ENCODE results near the gene WNT9A.

Gene WNT9A

DNA sequence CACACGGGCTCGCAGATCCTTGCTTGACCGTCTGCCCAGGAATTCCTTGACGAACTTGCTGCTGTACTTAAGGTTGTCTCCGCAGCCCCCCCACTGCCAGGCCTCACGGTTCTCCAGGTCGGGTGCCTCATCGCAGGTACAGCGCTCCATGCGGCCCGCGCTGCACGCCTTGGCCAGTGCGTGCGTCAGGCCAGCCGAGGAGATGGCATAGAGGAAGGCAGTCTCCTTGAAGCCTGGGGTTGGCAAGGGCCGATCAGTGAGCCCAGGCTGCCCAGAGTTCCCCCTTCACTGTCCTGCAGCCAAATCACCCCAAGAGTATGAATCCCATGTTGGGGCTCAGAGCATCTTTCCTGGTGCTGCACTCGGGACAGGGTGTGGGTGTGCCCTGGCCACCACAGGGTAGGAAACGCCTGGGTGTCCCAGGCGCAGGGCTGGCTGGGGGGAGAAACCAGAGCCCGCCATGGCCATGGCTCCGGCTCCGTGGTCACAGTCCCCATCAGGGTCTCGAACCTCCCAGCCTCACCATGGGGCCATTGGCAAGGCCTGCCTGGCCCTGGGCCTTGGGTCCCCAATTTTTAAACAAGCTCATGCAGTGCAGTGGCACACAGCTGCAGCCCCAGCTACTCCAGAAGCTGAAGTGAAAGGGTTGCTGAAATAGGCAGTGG lies 23.4 kb downstream of the WNT9A start:
- DNase-seq, result no peak

DNA sequence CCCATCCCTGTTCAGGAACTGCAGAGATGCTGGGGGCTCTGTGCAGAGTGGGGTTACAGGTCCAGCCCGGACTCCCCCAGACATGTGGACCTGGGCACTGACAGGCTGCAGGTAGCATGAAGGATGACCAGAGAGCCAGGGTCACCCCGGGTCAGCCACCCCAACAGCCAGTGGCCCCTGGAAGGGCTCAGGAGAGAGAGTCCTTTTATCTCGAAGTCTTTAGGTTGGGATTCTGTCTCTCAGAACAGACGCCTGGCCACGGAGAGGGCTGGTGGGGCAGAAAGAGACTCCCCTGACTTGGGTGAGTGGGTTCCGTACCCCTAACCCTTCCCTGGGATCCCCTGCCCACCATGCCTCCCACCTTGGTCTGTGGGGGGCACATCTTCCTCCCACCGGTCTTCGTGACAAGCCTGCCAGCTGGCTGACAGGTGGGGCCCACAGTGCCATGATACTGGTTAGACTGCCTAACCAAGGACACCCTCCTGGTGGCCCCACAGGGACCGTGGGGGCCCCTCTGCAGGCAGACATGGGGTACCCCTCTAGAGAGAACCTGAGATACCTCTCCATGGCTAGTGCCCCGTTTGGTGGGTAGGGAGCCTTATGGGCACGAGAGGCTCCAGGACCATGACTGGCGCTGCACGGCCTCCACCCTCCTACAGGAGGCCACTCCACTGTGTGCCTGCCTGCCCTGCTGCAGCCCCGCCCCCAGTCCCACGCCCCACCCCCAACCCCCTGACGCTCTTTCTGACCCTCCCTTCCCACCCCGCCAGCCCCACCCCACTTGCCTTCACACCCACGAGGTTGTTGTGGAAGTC lies 24.2 kb downstream of the WNT9A start:
- DNase-seq, result no peak

GRCh38 chr1:227922501-227923352 lies 25.0 kb downstream of the WNT9A start:
- DNase-seq, result no peak

- DNase-seq, result no peak
Observed at GRCh38 chr1:227921461-227922185, 26.1 kb downstream of the WNT9A start.

- DNase-seq, result no peak
Observed at GRCh38 chr1:227920896-227921295, 26.8 kb downstream of the WNT9A start.

DNA sequence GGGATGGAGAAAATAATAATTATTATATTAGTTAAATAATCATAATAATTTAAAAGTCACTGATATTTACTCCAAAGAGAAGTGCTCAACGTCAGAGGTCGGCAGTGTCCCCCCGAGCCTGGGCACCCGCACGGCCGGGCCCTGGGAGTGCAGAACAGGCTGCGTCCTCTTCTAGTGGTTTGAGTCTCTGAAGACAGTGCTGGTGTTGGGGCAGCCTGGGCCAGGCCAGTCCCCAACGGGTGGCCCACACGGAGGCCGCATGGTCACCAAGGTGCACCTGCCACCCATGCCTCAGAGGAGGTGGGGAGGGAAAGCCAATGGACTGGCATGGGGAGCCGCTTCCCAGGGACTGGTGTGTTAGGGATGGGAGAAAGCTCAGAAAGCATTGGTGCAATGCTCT lies 27.3 kb downstream of the WNT9A start:
- DNase-seq, result no peak

GRCh38 chr1:227919906-227920305 lies 27.8 kb downstream of the WNT9A start:
- DNase-seq, result no peak

- no peak for DNase-seq
Observed at GRCh38 chr1:227918736-227919135, 29.0 kb downstream of the WNT9A start.

- DNase-seq, result no peak
Observed at GRCh38 chr1:227918083-227918700, 29.5 kb downstream of the WNT9A start.

DNA sequence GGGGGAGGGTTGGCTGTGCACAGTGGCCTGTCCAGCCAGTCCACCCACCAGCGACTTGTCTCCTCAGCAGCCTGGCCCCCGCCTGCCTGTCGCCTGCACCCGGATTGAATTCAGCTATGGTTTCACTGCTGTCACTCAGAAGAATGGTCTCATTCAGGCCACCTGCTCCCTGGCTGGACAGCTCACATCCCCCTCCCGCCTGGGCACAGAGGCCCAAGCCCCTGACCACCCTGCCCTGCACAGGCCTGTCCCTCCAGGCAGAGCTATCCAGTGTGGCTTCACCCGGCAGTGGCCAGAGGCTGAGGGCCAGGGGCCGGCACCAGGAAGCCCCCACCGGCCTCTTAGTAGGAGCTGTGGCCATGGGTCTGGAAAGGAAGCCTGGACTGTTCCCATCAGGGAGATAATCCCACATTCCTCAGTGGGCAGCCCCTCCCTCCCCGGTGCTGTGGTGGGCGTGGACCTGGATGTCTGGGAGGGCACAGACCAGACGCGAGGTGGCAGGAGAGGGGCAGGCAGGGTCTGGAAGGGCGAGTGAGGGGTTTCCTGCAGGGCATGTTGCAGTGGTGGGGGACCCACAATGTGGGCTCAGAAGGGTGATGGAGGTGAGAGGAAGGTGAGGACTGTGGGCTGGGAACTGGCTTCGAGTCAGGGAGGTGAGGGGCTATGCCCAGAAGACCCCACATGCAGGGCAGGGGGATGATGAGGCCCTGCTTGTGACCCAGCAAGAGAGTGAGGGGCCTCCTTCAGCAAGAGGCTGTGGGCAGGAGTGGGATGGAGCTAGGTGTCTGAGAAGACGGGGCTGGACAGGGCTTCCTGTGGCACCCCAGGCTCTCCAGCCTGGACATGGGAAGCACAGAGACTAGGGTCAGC lies 30.4 kb downstream of the WNT9A start:
- DNase-seq, result no peak

DNA sequence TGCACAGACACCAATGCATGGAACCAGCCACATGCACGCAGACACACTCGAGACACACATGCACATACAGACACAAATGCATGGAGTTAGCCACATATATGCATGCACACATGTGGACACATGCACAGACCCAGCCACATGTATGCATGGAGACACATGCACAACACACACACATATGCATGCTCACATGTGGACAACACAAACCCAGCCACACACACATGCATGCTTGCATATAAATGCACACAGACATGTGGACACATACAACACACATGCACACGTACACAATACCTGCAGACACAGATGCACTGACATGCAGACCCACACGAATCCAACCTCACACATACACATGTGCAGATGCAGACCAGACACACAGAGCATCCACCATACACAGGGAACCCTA lies 31.1 kb downstream of the WNT9A start:
- no peak for DNase-seq

DNA sequence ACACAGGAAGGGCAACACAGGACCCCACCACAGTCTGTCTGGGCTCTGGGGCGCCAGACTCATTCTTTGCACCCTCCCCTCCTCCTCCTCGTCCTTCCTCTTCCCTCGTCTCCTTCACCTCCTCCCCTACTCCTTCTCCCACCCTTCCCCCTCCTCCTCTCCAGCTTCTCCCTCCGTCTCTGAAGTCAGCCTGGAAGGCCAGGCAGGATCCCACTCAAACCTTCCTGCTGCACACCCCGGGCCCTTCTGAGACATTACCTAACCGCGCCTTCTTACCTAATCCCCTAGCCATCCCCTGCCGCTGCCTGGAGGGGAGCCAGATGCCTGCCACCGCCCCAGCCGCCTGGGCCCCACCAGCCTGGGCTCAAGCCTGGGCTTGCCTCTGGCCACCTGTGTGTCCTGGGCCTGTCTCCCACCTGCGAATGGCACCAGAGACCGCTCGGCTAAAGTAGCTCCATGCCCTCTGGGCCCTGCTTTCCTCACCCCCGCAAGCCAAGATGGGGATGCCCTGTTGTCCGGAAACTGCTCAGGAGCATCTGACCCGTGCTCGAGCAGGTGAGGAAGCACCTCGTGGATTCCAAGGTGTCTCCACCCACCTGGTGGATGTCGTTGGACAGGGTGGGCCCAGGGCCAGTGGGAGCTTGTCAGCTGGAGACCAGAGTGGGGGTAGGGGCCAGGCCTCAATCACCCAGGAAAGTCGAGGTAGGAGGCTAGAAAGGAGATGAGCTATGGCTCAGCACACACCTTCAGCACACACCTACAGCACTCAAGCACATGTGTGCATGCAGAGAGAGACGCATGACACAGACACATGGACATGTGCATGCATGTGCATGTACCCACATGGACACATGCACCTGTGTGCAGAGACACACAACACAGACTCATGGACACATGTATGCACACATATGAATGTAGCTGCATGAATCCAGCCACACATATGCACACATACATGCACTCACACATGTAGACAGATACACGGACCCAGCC lies 31.9 kb downstream of the WNT9A start:
- DNase-seq, result no peak

GRCh38 chr1:227914801-227915563 lies 32.8 kb downstream of the WNT9A start:
- DNase-seq, result no peak

GRCh38 chr1:227913764-227914721 lies 33.7 kb downstream of the WNT9A start:
- DNase-seq, result no peak

DNA sequence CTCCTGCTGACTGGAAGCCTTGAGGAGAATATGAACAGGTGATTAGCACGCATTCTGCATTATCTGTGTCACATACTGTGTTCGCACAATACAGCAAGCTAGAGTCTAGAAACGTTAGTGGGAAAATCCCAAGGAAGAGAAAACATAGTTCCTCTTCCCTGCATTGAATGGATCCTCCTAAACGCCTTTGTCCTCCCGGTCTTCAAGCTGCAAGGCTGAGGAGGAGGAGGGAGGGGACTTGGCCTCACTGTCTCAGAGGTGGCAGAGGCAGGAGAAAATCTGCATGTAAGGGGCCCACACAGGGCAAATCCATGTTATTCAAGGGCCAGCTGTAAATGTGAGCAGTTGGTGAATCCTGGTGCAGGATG lies 34.4 kb downstream of the WNT9A start:
- no peak for DNase-seq

DNA sequence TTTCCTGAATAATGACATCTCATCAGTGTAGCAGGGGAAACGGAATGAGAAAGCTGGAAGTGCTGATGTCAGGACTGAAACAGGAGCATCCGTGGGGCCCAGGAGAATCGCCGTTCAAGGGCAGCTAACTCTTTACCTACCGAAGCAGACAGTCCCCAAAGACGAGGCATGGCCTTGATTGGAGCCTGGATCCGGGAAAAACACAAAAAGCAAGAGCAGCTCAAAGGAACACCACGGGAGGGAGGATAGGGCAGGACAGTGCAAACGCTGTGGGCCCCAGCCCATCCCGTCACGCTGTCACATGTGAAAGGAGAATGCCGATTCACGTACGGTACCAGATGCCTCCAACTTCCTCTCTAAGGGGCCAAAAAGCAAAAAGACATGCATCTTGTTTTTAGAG lies 34.9 kb downstream of the WNT9A start:
- no peak for DNase-seq

GRCh38 chr1:227911376-227911775 lies 36.4 kb downstream of the WNT9A start:
- no peak for DNase-seq

DNA sequence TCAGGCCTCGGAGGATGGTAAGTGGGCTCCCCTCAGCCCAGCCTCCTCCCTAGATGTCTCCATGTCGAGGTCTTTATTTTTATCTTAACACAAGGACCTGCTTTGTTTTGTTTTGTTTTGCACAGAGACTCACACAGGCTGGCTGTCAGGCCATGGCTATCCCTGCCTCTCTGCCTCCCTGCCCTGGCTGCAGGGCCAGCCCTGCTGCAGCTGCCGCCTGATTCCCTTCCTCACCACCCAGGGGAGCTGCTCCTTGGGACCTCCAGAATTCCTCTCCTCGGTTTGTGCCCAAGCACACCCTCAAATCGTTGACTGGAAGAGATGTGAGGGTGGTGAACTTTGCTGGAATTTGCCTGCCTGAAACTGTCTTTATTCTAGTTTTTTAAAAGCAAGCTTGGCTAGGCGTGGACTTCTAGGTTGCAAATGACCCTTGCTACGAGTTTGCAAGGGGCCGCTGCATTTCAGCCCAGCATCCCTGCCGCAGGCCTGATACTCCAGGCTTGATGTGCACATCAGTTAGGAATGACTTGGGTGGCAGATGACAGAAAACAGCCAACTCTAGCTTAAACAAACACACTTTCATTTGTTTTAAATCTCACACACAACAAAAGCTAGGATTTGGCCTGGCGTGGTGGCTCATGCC lies 37.1 kb downstream of the WNT9A start:
- DNase-seq, result no peak

Data from activated CD4-positive, alpha-beta T cell treated with anti-CD3 and anti-CD28 coated beads for 4 hours (primary cell).